ENCODE data around the gene FAM13A. TPM values are rescaled to one million over a fixed set of nuclear protein-coding genes. Genes with fewer than 3 reads are reported as not detected.
A peak's percentile ranks its signal among the peaks of the same experiment; 100 is the strongest.

The FAM13A gene
- polyA plus RNA-seq, 1 donor from 2014 or later: 4.0 TPM

- H3K9me3 ChIP-seq (ENCODE audit: low read length): no peaks in the 10 kb centered on the region
- TF ChIP-seq SMC3 (conservative IDR thresholded peaks at IDR 0.05; ENCODE audit: poor library complexity) (no peak), EZH2 (IDR thresholded peaks at IDR 0.05; ENCODE audit: borderline replicate concordance, insufficient read depth, low read length, poor library complexity, severe bottlenecking) (no peak), POLR2AphosphoS5 (IDR thresholded peaks at IDR 0.05) (no peak), REST (IDR thresholded peaks at IDR 0.05; ENCODE audit: borderline replicate concordance) (no peak)
Observed at GRCh38 chr4:88763075-88763474, 293.9 kb downstream of the FAM13A start.

GRCh38 chr4:88761861-88762523 is 295.0 kb downstream of the FAM13A start:
- no peak overlapping the region for H3K4me2 ChIP-seq (ENCODE audit: low read length)
- no peak overlapping the region for H2AFZ ChIP-seq (ENCODE audit: low read depth, low read length)
- TF ChIP-seq MXI1 (conservative IDR thresholded peaks at IDR 0.05; ENCODE audit: poor library complexity, severe bottlenecking) (no peak), EP300 (conservative IDR thresholded peaks at IDR 0.05; ENCODE audit: poor library complexity, severe bottlenecking) (no peak), TAF1 (IDR thresholded peaks at IDR 0.05; ENCODE audit: low read depth) (no peak)
- no peaks in the 10 kb centered on the region for H4K20me1 ChIP-seq (ENCODE audit: insufficient read depth)
- H3K4me3 ChIP-seq (ENCODE audit: low read length): no peak overlapping the region
- no peaks in the 10 kb centered on the region for H3K79me2 ChIP-seq (replicated peaks; ENCODE audit: insufficient read depth, low read length)
- no peaks in the 10 kb centered on the region for H3K9me3 ChIP-seq (ENCODE audit: low read length)
- no peak overlapping the region for H3K9ac ChIP-seq (ENCODE audit: low read length)
- no peak overlapping the region for H3K27ac ChIP-seq (ENCODE audit: low read length)
- H3K9me2 ChIP-seq (ENCODE audit: insufficient read depth, low read length): no peaks in the 10 kb centered on the region
- no peaks in the 10 kb centered on the region for H3F3A ChIP-seq (ENCODE audit: insufficient read depth, low read length, poor library complexity, severe bottlenecking)
- H3K36me3 ChIP-seq (ENCODE audit: insufficient read depth, low read length): no peaks in the 10 kb centered on the region
- no peaks in the 10 kb centered on the region for H3K27me3 ChIP-seq (ENCODE audit: insufficient read depth, low read depth, low read length)

More at GRCh38 chr4:88763075-88763474, 293.9 kb downstream of the FAM13A start:
- H3F3A ChIP-seq (ENCODE audit: insufficient read depth, low read length, poor library complexity, severe bottlenecking): no peaks in the 10 kb centered on the region
- no peaks in the 10 kb centered on the region for H3K36me3 ChIP-seq (ENCODE audit: insufficient read depth, low read length)
- no peak overlapping the region for H3K4me3 ChIP-seq (ENCODE audit: low read length)
- no peaks in the 10 kb centered on the region for H3K9me2 ChIP-seq (ENCODE audit: insufficient read depth, low read length)
- H3K9ac ChIP-seq (ENCODE audit: low read length): no peak overlapping the region
- H3K27ac ChIP-seq (ENCODE audit: low read length): no peak overlapping the region
- no peaks in the 10 kb centered on the region for H3K79me2 ChIP-seq (replicated peaks; ENCODE audit: insufficient read depth, low read length)
- H2AFZ ChIP-seq (ENCODE audit: low read depth, low read length): no peak overlapping the region
- H3K27me3 ChIP-seq (ENCODE audit: insufficient read depth, low read depth, low read length): no peaks in the 10 kb centered on the region
- no peak overlapping the region for H3K4me2 ChIP-seq (ENCODE audit: low read length)
- H4K20me1 ChIP-seq (ENCODE audit: insufficient read depth): no peaks in the 10 kb centered on the region

- Histone ChIP-seq H3K27me3 (ENCODE audit: insufficient read depth, low read depth, low read length) (no peaks in the 10 kb centered on the region), H3K4me3 (ENCODE audit: low read length) (no peak overlapping the region), H3K9me3 (ENCODE audit: low read length) (no peaks in the 10 kb centered on the region), H3K27ac (ENCODE audit: low read length) (peak overlapping the region; percentile 14), H3K36me3 (ENCODE audit: insufficient read depth, low read length) (no peaks in the 10 kb centered on the region), H3K9ac (ENCODE audit: low read length) (no peak overlapping the region), H3K4me2 (ENCODE audit: low read length) (no peak overlapping the region), H2AFZ (ENCODE audit: low read depth, low read length) (no peak overlapping the region), H3K9me2 (ENCODE audit: insufficient read depth, low read length) (no peaks in the 10 kb centered on the region), H3F3A (ENCODE audit: insufficient read depth, low read length, poor library complexity, severe bottlenecking) (no peaks in the 10 kb centered on the region), H3K79me2 (replicated peaks; ENCODE audit: insufficient read depth, low read length) (no peaks in the 10 kb centered on the region), H4K20me1 (ENCODE audit: insufficient read depth) (no peaks in the 10 kb centered on the region)
- TF ChIP-seq TAF1 (IDR thresholded peaks at IDR 0.05; ENCODE audit: low read depth) (no peak), EP300 (conservative IDR thresholded peaks at IDR 0.05; ENCODE audit: poor library complexity, severe bottlenecking) (peak; percentile 8)
Observed at GRCh38 chr4:88761342-88761741, 295.6 kb downstream of the FAM13A start.
